Middle frontal gyrus (tissue), 1 donor: Measurements from ENCODE around the gene SH3RF2.
"Not testable (repeated sequence)": the region's sequence is repeated elsewhere in the genome, so short reads cannot be mapped to it uniquely, and the experiment has no call there.

ENCODE experiments used
- DNase-seq: peaks from one replicate; pipeline ENCODE4 v3.0.0-alpha.2; 2015; ENCODE audit warnings: low spot score; ENCODE audit errors: extremely low spot score

SH3RF2 gene

DNA sequence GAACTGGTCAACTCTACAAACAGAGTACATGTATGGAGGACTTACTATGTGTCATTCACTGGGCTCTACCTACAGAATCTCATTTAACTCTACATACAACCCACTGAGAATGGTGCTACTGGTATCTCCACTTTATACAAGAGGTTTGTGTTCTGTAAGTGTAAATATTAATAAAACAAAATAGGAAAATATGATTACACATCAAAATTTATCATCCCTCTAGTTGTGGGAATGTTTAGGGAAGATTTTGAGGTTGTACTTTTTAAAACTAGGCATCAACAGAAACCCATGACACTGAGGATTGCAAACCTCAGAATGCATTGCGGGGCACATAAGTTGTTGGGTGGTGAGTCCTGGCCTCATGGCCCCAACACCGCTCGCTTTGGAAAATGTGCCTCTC, 11.7 kb downstream of the SH3RF2 start:
- DNase-seq = no peak

DNA sequence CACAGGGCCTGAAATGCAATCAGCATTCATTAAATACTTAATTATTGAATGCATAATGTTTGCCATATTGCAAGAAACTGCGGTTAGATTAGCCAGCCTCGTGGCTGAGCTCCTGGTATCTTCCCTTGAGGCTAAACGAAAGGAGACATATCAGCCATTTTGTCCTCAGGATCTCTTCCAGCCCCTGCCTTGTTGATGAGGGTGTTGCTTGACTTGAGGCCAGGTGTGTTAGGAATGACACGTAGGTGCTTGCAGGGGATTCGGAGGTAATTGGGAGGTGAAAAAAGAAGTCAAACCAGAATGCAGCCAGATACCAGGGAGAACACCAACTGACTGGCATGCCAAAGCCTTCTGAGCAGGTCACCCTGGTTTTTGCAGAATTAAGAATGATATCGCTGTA, 12.5 kb downstream of the SH3RF2 start:
- DNase-seq = no peak

DNA sequence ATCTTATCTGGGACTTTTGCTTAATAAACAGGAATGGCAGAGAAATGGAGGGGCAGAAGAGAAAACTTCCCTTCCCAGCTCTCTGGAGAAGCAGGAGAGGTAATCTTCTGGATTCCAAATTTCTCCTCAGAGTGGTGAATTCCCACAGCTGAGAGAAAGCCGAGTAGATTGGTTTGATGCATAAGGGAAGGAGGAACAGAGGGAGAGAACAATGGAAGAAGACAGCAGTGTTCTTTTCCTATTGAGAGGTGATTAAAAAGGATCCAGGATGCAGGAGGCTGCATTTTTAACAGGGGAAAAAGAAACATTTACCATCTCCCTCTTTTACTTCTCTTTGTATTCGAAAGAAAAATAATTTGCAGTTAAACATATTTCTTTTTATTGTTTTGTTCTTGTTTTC, 13.1 kb downstream of the SH3RF2 start:
- no peak for DNase-seq

DNA sequence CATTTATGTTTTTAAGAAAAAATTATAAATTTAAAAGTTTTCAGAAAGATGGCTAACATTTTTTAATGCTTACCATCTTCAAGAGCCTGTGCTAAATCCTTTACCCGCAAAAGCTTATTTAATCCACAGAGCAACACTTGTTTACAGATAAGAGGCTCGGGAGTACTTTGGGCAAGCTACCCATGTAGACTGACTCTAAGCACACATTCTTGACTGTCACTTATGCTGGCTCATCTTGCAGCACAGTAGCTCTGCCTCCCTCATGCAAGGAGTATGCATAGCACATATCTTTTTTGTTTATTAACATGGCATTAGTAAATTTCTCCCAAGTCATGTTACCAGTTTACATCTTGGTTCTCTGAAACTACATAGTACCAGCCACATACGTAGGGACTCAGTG, 14.7 kb downstream of the SH3RF2 start:
- no peak for DNase-seq

DNA sequence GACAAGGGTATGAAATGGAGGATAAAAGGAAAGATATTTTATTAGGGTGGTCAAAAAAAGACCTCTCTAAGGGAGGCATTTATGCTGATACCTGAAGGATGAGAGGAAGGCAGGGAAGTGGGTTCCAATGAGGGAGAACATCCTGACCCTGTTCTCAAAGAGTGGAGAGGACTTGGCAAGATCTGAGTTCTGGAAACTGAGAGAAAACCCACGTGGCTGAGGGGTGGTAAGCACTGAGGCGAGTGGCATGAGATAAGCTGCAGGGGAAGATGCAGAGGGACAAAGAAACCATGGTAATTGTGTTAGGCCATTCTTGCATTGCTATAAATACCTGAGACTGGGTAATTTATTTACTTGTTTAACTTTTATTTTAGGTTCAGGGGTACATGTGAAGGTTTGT, 16.8 kb downstream of the SH3RF2 start:
- DNase-seq = no peak

DNA sequence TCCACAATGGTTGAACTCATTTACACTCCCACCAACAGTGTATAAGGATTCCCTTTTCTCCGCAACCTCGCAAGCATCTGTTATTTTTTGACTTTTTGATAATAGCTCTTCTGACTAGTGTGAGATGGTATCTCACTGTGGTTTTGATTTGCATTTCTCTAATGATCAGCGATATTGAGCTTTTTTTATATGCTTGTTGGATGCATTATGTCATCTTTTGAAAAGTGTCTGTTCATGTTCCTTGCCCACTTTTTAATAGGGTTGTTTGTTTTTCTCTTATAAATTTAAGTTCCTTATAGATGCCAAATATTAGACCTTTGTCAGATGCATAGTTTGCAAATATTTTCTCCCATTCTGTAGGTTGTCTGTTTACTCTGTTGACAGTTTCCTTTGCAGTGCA, 17.8 kb downstream of the SH3RF2 start:
- DNase-seq = not testable (repeated sequence)

DNA sequence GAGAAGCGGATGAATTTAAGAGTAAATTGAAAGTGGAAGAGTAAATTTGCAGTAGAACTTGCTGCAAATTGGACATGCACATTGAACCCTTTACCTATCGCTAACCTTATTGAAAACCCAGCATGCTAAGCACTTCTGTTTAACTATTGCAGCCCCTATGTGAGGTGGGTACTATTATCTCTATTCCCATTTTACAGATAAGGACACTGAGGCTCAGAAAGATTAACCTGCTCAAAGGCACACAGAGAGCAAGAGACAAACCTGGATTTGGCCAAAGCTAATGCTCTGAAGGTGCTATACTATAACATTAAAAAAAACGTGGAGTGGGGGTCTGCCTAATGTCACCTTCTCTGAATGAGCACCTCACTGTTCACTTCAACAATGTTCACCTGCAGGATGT, 21.0 kb downstream of the SH3RF2 start:
- no peak for DNase-seq

DNA sequence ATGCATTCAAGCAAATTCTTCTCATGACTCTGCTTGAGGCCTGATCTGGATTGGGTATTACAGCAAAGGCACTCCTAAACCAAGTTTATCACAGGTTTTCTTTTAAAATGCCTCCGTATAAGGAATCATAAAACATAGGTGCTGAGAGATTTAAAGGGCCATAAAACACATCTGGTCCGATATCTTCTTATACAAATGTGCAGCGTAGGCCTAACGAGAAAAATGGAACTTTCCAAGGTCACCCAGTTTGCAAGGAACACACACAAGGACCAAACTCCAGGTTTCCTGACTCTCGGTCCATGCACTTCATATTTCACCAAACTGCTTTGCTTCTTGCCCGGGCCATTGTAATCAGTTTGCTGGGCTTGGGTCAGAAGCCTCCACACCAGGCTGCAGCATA, 22.1 kb downstream of the SH3RF2 start:
- no peak for DNase-seq

DNA sequence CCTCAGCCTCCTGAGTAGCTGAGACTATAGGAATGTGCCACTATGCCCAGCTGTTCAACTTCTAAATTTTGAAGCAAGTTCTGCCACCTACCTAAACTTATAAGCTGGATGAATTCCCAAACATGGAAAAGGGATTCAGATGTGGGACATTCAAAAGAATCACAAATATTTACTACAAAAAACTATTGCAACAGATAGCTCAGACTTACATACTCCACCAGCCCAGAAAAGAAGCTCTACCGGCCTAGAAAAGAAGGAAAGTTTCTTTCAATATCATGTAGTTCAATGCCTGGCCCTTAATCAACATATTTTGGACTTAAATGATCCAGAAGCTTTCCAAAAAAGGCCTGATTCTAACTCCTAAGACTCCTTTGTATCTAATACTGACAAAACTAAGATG, 23.8 kb downstream of the SH3RF2 start:
- no peak for DNase-seq

DNA sequence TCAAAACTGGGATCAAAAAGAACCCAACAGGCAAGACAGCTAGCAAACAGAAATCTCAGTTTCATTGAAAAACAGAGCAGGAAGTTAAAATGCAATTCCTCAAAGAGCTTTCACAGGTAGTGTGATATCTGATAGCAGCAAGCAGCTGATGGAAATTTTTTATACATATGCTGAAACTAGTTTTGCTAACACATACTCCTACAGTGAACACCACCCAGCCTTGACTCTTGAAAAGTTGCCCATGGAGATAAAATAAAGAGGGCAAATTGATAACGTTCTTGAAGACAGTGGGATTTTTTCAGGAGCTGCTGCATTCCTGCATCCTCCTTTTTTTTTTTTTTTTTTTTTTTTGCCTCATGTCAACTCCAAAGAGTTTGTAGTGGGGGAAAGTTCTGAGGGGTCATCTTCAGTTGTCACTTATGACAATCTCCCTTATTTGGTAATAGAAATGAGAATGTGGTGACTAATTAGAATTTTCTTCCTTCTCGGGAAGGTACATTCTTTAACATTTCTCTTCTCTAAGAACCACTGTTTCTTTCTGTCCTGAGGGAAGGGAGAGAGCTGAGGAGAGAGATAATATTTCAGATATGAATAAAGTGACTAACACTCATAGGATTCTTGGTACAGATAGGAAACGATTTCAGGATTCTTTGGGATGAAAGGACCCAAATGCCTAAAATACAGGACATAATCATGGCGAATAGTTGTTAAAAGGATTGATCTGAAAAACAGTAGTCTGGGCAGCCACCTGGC, 24.6 kb downstream of the SH3RF2 start:
- no peak for DNase-seq

DNA sequence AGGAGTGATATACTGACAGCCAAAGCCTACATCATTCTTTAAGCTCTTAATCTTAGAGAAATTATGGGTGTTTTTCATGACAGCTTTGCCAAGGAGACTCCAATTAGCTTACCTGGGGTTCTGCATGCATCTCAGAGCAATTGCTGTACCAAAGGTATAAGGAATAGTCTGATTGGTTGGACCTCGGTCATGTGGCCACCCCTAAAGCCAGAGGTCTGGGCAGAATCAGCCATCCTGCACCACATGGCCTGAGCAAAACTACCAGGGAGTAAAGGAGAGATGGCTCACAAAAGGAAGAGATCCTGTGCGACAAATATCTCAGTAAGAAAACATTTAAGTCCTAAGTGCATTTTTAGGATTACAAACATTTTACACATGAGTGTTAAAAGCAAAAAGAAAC, 25.6 kb downstream of the SH3RF2 start:
- DNase-seq = no peak

DNA sequence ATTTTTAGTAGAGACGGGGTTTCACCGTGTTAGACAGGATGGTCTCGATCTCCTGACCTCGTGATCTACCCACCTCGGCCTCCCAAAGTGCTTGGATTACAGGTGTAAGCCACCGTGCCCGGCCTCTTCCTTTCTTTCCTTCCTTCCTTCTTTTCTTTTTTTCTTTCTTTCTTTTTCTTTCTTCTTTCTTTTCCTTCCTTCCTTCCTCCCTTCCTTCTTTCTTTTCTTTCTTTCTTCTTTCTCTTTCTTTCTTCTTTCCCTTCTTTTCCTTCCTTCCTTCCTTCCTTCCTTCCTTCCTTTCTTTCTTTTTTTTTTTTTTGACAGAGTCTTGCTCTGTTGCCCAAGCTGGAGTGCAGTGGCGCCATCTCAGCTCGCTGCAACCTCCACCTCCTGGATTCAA, 27.6 kb downstream of the SH3RF2 start:
- not testable (repeated sequence) for DNase-seq

DNA sequence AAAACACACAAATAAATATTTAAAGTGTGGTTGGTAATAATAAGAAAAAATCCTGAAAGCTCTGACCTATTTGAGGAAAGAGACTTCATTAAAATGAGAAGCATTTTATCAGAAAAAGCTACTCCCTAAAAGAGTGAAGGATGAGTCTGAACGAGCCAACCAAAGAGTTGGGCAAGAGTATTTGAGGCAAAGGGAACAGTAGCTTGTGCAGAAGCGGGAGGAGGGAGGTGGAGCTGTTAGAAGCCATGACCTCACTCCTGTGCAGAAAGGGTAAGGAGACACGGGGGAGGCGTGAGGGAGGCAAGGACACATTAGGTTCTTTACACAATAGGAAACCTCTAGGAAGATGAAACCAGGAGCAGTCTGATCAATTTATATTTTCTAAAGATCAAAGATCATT, 29.4 kb downstream of the SH3RF2 start:
- no peak for DNase-seq

DNA sequence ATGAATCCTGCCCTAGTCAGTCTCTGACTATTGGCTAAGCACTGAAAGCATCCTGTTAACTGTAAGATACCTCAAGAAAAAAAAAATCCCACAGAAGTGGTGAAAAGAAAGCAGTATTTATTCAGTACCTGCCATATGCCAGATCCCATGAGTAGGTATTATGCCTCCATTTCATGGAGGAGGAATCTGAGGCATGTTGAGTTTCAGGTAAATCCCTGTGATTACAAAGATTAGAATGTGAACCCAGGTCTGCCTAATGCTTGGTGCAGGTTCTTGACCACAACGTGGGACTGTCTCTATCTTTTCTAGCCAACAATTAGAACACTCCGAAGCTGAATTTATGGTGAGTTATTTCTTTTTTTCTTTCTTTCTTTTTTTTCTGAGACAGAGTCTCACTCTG, 30.9 kb downstream of the SH3RF2 start:
- DNase-seq = no peak

DNA sequence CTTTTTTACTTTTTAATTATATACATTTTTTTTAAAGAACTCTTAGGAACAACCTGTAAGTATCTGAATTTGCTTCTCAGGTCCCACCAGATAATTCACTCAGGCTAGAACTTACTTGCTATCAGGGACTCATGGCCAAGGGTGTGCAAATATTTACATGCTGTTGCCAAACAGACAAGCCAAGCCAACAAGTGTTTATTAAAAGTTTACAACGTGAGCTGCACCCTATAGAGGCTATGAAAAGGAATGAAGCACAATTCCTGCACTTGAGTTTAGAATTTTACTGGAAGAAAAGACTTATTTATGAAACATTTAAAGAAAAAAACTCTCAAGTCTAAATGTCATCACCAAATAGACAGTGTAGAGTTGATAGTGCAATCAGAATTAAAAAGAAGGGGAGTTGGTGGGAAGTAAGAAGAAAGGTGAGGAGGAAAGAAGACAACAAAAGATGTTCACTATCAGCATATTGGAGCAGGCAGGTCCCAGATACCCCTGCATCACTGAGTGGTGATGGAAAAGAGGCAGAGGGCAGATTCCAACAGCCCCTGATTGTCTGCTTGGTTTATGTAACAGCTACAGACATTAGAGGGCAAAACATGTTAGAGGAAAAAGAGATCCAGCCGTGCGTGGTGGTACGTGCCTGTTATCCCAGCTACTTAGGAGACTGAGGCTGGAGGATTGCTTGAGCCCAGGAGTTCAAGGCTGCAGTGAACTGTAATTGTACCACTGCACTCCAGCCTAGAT, 32.8 kb downstream of the SH3RF2 start:
- no peak for DNase-seq

DNA sequence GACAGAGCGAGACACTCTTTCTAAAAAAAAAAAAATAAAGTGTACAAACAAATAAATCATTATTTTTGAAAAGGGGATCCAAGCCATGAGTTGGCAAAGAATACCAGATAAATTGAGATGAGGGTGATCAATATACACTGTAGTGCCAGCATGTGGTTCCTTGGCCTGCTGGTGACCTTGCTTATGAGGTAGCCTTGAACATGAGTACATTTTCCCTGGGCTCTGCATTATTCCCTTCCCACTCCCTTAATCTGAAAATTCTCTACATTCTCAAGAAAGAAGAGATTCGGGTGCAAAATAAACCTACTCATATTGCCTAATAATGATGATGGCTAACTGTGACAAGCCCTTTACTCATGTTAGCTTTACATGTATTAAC, 33.3 kb downstream of the SH3RF2 start:
- DNase-seq = no peak

DNA sequence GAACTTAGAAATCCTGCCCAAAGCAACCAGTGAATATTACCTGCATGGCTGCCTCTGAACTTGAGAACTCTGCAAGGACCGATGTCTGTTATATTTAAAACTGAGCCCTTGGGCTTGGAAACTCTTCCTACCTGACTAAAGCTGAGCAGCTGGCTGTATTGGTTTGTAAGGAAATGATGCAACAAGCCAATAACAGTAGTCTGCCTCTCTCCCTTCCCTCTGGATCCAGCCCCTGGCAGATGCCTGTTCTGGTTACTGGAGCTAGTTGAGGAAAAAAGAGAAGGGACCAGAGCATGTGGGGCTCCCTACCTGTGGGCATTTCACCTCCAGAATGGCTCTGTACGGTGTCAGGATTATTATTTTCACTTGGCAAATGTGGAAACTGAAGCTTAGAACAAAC, 34.7 kb downstream of the SH3RF2 start:
- no peak for DNase-seq

DNA sequence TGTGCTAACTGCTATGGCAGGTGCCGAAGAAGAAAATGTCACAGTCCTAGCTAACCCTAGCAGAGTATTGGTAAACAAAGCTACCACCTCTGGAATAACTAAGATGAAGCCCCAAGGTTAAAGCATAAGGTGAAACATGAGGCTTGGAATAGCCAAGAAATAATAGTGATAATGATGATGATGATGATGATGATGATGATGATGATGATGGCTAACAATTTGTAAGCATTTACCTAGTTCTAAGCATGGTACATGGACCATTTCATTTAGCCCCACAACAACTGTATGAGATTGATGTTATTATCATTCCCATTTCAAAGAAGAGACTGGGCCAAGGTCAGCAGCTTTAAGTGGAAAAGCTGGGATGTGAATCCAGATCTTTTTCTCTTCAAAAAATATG, 35.3 kb downstream of the SH3RF2 start:
- DNase-seq = no peak

DNA sequence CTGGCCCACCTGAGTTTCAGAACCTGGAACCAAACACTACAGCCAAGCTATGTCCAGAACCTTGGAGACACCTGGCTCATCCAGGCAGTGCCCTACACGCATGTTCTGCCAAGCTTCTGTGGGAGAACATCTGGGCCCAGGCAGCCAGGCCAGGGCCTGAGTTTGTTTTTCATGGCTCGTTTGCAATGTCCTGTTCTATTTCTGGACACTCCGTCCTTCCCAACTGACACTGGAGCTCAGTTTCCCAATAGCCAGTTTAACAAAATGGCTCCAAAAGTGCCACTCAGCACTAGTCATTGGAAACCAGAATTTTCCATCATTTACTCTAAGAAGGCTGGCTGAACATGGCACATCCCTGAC, 38.6 kb downstream of the SH3RF2 start:
- no peak for DNase-seq

DNA sequence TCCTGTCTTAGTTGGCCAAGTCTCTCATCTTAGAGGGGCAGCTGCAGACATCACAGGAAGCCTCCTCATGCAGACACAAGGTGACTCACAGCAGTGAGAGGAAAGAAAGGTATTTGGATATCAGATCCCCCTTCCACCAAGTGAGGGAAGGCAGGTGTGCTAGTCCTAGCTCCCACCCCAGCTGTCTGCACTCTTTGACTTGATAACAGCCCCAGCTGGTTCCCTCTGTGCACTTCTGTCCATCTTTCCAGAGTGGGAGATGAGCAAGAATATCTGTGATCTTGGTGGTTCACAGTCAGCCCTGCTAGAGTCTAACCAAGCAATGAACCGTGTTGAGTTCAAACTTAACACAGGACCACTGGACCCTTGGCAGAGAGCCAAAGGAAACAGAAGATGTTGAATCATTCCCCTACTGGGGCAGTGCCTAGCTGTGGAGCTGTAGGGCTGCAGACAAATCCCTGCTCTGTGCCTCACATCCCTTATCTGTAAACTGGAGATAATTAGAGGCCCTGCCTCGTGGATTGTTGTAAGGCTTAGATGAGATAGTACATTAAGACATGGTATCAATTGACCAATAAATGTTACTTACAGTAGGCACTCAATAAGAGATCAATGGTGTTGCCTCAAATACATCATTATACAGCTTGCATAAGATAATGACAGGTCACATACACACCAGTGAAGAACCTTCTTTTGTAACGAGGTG, 39.1 kb downstream of the SH3RF2 start:
- no peak for DNase-seq

DNA sequence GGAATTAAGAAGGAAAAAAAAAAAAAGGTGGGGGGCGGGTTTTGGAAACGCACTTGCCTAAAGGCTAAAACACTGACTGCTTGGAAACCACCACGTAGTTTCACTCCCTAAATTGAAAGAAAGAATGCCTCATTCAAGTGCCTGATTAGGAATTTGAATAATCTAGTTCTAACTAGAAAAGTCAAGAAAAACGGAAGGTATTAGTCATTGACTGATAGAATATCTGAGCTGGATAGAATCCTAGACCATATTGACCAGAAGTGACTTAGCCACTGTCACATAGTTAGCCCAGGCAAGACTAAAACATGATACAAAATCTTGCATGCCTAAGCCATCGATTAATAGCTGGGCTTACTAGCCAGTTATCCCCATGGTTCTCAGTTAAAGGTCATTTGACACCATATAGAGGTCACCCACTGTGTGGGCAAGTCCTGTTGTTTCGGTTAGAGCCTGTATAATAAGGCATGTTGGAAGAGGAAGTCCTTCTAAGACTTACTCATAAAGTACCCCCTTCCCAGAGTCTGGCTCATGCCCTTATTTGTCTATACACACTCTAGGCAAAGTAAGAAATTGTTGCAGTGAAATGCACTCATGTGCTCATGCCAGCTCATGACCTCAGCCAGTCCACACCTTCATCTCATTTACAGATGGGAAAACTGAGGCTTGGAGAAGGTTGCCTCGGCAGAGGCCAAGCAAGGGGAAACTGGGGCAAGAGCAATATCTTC, 40.2 kb downstream of the SH3RF2 start:
- DNase-seq = no peak

DNA sequence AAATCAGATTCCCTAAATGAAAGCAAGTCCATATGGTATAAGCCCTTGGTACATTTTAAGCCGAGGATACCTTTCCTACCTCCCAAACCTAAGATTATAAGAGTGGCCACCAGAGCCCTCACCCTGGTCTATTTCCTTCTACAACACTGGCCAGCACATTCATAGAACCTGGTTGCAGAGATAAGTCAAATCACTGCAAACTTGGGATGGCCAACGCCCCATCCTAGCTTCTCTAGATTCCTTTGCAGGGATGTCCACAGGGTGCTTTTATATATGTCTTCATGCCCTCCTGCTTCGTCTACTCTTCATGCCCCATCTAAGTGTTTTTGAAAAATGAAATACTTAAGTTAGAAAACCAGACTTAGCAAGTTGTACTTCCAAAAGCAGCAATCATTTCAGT, 41.8 kb downstream of the SH3RF2 start:
- DNase-seq = no peak
